NK-92 (cell line): ENCODE measurements around the gene SNHG17.
"Not testable (repeated sequence)": the region's sequence is repeated elsewhere in the genome, so short reads cannot be mapped to it uniquely, and the experiment has no call there.

ENCODE experiments used
- DNase-seq: peaks from one replicate; lab custom pipeline; 2025; ENCODE audit not compliant: unreplicated experiment; lab: John Stamatoyannopoulos, UW

The SNHG17 gene

DNA sequence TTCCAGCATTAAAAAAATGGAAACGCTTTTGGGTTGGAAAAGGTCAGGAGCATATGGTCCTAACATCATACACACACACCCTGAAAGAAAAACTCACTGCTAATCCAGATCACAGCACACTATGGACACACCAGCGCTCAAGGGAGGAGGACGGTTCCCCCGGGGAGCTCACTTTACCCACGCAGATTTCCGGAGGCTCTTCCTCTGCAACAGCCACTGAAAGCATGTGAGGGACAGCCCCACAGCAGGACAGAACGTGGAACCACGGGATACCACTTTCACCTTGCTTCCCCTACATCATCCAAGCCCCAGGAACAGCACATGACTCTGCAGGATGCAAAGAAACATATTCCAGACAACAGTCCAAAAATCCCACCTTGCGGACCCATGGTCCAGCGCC lies 13.2 kb downstream of the SNHG17 start:
- no peak for DNase-seq

DNA sequence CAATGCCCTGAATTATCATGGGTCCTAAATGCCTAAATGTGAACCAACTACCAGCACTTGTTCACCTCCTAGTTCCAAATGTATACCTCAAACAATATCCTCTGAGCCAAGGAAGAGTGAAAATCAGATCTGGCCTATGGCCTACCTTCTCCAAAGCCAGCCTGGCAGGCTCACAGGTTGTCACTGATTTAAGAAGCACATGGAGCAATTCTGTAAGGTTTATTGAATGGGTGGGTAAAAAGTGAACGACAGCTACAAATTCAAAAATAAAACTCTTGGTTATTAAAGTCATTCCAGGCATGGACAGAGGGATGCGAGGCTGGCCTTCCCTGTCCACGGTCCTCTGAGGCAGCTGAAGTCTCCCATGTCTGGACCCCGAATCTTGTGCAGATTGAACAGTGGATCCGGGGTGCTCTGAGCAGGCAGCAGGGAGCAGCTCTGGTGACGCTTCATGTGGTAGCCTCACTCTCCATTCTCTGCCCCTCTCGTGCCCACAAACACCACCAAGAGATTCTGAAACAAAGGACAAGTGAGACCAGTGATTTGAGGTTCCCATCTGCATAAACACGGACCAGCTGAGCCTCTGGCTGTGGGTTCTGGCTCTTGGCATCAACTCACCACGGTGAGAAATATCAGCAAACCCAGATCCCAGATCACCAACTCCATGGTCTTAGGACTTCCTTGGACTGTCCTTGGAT lies 14.6 kb downstream of the SNHG17 start:
- no peak for DNase-seq

DNA sequence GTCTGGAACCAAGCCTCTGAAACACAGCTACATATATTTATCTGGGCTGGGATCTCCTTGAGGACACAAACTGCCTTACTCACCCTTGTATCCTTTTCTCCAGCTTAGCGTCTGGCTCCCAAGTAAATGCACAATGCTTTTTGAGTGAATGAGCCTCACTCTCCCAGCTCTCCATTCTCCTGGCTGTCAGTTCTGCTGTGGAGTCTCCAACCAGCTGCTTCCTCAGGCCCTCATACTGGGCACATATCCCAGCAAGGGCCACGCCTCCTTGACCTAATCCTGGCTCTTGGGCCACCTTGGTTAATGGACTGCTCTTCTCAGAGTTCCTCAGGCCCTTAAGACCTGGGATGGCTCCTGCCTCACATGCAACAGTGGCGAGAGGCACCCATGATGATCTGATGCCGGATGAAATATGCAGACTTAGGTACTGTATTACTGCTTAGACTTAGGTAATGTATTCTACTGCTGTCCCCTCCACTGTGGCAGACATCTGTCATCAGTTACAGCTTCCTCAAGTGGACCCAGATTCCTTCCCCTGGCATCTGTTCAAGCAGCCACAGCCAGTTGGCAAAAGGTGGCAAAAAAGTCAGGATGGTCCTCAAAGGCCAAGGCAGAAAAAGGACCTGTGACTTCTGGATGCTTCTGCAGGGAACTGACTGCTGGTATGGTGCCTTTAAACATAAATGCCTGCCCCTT lies 16.5 kb downstream of the SNHG17 start:
- no peak for DNase-seq

DNA sequence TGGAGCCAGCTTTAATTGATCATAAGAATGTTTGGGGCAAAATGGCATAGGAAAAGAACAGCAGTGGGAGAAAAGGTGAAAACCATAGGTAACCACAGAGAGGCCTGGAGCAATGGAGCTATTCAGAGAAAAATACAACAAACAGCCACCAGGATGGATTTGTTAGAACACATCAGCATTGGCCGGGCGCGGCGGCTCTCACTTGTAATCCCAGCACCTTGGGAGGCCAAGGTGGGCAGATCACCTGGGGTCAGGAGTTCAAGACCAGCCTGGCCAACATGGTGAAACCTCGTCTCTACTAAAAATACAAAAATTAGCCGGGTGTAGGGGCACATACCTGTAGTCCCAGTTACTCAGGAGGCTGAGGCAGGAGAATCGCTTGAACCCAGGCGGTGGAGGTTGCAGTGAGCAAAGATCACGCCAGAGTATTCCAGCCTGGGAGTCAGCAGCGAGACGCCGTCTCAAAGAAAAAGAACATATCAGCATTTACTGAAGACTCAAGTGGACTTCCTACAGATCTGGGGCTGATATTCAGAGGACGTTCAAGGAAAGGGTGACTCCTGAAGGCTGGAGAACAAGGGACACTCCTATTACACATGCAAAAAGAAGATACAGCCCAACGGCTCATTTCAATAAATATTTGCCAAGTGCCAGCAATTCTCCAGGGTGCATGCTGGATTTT lies 20.2 kb downstream of the SNHG17 start:
- no peak for DNase-seq

DNA sequence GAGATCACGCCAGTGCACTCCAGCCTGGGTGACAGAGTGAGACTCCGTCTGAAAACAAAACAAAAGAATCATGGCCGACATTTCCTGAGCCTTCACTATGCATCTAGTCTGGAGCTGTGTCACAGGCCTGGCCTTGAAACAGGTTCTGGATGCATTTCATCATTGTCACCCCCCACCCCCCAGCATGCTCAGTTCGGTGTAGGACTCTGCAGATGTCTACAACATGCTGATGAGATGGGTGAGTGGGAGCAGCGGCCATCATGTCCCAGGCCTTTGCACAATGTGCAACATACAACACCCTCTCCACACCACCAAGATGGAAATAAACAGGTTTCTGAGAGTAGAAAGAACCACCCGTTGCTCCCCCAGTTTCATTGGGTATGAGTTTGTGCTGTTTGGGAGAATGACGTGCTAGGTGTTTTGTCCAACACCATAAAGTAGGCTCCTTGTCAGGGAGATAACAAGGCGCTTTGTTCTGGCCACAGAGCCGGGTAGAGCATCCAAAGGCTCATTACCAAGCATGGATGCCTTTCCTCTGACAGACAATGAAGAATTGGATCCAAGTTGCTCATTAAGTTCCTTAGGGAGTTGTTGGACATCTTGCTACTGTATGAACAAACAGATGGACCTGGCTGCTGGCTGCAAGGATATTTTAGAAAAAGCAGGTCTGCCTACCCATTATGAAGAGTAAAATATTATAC lies 22.1 kb downstream of the SNHG17 start:
- no peak for DNase-seq

DNA sequence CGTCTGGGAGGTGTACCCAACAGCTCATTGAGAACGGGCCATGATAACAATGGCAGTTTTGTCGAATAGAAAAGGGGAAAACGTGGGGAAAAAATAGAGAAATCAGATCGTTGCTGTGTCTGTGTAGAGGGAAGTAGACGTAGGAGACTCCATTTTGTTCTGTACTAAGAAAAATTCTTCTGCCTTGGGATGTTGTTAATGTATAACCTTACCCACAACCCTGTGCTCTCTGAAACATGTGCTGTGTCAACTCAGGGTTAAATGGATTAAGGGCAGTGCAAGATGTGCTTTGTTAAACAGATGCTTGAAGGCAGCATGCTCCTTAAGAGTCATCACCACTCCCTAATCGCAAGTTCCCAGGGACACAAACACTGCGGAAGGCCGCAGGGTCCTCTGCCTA lies 27.3 kb downstream of the SNHG17 start:
- not testable (repeated sequence) for DNase-seq

DNA sequence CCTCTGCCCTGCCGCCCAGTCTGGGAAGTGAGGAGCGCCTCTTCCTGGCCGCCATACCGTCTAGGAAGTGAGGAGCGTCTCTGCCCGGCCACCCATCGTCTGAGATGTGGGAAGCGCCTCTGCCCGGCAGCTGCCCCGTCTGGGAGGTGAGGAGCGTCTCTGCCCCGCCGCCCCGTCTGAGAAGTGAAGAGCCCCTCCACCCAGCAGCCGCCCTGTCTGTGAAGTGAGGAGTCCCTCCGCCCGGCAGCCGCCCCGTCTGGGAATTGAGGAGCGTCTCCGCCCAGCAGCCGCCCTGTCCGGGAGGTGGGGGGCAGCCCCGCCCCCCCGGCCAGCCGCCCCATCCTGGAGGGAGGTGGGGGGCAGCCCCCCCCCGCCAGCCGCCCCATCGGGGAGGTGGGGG lies 27.8 kb downstream of the SNHG17 start:
- DNase-seq, result no peak

DNA sequence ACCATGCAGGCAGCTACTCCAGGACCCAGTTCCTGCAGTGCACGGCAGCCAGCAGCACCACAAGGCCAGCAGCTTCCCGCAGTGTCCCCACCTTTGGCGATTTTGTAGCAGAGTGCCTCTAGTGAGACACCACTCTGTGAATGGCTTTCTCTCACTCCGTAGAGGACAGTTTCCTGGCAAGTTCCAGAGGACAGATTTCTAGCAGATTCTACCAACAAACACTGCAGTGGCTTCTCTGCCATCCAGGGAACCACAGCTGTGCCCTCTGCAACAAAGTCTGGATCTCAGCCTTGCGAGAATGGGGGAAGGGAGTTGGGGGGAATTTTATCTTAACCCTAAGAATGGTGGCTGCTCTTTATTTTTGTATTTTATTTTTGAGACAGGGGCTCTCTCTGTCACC lies 28.7 kb downstream of the SNHG17 start:
- no peak for DNase-seq

DNA sequence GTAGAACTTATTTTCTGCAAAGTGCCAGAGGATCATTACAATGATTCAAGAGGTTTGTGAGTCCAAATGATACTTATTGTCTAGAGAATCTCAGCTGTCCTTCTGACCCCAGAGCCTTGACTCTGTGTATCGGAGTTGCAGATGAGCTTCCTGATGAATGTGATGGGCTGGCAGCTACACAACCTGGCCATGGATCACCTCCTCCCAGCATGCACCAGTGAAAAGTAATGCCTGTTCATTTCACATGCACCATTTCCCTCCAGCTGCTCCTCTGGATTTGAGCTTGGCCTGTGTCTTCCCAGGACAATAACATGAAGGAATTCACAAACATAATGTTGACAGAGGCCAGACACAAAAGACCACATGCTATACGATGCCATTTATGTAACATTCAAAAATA lies 30.0 kb downstream of the SNHG17 start:
- no peak for DNase-seq

DNA sequence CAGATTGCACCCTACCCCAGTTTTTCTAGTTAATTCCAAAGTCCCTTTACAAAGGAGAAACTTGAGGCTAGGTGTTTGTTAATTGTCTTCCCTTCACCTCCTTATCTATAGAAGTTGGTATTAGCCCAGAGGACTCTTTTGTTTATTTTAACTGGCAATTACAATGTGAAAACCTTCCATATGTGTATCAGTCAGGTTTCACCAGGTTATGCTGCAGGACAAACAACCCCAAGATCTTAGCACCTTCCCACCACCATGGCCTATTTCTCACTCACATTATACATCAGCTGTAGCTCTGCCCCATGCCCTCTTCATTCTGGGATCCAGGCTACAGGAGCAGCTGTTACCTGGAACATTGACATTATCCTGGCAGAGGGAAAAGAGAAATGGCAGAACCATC lies 31.1 kb downstream of the SNHG17 start:
- no peak for DNase-seq

DNA sequence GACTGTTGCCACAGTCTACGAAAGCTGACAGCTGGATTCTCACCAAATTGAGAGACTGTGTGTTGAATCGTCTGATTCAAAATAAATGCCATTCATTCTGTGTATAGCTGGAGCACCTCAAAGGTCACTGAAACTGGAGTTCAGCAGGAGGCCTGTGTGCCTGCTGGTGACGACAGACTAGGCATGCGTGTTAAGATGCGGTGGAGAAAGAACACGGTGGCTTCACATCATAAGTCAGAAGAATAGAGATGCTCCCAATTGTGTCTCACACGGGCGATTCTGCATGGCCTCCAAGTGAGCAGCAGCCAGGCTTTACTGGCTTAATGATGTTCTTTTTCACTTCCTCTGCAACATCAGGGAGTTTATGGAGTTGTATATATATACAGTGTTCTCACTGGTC lies 32.3 kb downstream of the SNHG17 start:
- no peak for DNase-seq

DNA sequence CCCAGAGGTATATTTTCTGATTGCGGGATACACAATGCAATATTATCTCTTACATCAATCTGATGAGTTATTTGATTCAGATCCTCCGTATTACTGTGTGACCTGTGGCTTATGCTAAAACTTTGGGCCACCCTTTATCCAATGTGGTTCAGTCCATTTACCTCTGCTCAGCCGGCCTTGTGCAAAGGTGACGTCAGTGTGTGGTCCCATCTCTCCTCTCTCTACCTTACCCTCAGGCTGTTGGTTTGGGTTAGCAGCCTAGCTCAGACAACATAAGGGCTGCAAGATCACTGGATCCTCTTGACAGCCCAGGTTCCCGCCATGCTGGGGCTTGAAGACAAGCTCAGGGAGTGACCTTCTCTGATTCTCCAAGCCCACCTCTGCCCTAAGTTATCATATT lies 33.0 kb downstream of the SNHG17 start:
- DNase-seq, result no peak

DNA sequence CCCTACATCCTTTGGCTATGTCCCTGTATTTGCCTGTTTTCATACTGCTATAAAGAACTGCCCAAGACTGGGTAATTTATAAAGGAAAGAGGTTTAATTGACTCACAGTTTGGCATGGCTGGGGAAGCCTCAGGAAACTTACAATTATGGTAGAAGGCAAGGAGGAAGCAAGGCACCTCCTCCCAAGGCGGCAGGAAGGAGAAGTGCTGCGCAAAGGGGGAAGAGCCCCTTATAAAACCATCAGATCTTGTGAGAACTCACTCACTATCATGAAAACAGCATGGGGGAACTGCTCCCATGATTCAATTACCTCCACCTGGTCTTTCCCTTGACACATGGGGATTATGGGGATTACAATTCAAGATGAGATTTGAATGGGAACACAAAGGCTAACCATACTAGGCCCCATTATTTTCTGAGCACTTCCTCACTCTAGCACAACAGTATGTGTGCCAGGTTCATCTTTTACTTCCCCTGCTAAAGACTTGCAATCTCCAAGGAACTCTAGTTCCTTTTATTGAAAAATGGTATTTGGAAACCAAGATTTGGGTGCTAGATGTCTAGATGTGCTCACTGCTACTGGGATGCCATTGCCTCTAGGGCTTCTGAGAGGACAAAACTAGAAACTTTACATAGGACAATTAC lies 39.3 kb downstream of the SNHG17 start:
- not testable (repeated sequence) for DNase-seq

DNA sequence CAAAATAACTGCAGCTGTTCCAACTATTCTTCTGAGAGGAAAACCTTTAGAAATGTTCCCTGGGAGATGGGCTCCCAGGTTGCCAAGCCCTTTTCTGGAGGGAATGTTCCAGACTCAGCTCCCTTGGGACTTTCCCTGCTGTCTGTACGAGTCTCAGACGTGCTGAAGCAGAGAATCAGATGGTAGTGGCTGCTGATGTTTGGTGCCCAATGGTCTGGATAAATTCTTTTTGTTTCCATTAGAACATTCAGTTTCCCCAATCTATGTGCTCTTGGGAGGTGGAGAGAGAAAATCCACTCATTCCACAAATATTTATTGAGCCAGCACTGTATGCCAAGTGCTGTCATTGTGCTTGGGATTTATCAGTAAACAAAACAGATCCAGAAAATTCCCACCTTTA lies 40.0 kb downstream of the SNHG17 start:
- no peak for DNase-seq

DNA sequence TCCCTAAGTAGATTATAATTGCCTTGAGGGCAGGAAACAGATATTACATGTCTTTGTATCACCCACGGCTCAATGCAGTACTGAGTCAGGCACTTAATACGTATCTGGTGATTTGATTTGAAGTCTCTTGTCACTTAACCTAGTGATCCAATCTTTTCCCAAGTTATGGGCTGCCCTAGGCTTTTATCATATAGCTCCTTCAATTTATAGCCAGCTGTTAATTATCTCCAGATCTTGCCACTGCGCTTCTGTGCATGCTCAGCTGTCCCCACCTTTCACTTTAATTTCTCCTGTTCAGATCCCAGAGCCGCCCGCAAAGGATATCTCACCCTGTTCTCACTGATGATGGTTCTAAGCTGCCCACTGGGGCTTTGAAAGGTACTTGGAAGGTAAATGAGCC lies 41.9 kb downstream of the SNHG17 start:
- DNase-seq, result no peak

DNA sequence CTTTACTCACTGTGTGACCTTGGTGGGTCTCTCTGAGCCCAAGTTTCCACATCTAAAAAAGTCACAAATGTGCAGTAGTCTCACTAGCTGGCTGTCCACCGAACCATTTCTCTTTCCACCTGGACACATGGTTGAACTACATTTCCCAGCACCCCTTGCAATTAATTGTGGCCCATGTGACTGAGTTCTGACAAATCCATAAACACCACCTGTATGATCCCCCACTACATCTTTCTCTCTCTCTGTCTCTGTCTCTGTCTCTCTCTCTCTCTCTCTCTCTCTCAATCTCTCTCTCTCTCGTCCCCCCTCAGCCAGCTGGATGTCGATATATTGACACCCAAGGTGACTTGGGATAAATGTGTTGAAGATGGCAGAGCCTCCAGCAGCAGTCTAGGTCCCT lies 42.8 kb downstream of the SNHG17 start:
- DNase-seq, result no peak

DNA sequence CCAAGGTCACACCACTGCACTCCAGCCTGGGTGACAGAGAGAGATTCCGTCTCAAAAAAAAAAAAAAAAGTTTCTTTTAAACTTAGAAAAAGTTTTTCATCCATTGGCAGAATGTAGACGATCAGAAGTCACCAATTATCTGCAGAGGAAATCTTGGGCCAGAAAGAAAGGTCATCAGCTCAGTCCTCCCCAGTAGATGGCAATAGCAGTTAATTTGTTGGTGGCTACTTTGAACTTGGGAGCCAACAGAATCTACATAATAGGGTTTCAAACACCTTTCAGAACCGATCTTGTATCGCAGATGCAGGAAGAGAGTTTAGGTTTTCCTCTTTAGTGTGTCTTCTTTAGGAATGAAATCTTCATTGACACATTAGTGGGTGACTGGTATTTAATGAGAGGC lies 47.2 kb downstream of the SNHG17 start:
- no peak for DNase-seq

DNA sequence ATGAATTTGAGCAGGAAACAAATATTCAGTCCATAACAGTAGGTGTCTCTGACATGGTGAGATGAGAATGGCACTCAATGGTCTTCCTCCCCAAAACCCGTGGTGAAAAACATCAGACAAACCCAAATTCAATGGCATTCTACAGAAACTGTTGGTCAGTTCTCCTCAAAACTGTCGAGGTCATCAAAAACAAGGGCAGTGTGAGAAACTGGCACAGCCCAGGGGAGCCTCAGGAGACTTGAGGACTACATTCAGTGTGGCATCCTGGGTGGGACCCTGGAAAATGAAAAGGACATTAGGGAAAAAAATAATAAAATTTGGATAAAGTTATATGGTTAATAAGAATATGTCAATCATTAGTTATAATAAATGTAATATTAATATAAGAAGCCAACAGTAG lies 48.3 kb downstream of the SNHG17 start:
- no peak for DNase-seq

DNA sequence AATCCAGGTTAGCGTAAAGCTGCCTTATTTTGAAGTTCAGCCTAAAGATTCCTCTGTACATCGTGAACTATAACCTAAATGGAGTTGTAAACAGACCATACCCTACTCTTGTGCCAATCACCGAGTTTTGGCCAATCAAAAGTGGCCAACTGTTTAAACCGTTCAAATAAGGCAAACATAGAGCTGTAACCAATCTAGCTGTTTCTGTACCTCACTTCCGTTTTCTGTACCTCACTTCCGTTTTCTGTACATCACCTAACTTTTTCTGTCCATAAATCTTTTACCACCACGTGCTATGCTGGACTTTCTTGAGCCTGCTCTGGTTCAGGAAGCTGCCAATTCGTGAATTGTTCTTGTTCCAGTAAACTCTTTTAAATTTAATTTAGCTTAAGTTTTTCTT lies 49.1 kb downstream of the SNHG17 start:
- DNase-seq, result no peak

DNA sequence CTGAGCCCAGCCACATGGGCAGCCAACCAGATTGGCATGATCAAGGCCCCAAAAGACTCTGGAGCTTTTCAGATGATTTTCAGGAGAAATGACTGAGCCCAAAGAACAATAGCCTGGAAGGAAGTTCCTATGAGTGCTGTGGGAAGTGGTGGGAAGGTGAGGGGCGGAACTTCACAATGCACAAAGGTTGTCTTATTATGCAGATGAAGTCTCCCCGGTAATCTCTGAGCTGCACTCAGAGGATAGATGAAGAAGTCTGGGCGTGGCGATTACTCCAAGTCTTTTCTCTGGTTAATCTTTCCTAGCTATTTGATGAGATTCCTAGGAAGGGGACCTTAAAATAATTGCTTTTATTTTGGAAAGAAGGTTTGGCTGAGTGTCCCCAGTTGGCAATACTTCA lies 52.0 kb downstream of the SNHG17 start:
- DNase-seq, result no peak

DNA sequence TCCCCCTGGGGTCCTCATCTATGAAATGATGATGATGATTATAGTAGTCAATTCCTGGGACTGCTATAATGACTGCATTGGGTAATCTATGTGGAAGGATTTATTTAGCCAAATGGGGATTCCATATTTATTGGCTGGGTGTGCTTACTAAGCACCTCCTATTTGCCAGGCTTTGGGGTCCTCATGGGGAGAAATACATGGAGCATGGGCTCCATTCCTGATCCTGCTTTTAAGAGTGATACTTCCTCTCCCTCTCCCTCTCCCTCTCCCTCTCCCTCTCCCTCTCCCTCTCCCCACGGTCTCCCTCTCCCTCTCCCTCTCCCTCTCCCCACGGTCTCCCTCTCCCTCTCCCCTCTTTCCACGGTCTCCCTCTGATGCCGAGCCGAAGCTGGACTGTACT lies 57.3 kb downstream of the SNHG17 start:
- not testable (repeated sequence) for DNase-seq
